Neural cell (in vitro differentiated cells): Measurements from ENCODE around the gene CRHR1. TPM values are rescaled to one million over a fixed set of nuclear protein-coding genes. Genes with fewer than 3 reads are reported as not detected.

Experiments
- H2AFZ ChIP-seq: fragments of 200-600, 300-800 bp; sonication (generic), shearing (Covaris generic); 2 replicates; pipeline ENCODE4 v1.6.0; 2014; ENCODE audit warnings: low read depth, mild to moderate bottlenecking, antibody characterized with exemption, low read length, moderate library complexity
- H3F3A ChIP-seq: fragments of 200-600 bp; shearing (Covaris generic); 2 replicates; pipeline ENCODE4 v1.6.1; 2016; ENCODE audit warnings: mild to moderate bottlenecking, moderate library complexity, mixed read lengths, antibody characterized with exemption, low read length; ENCODE audit not compliant: insufficient read depth, poor library complexity, severe bottlenecking
- H3K27ac ChIP-seq: fragments of 200-600, 300-800 bp; sonication (generic), shearing (Covaris generic); 2 replicates; pipeline ENCODE4 v1.5.1; 2014; ENCODE audit warnings: mild to moderate bottlenecking, low read length, moderate library complexity
- H3K27me3 ChIP-seq: fragments of 300-800, 200-600 bp; sonication (generic), shearing (Covaris generic); 2 replicates; pipeline ENCODE4 v1.6.0; 2014; ENCODE audit warnings: mild to moderate bottlenecking, low read depth, low read length, moderate library complexity; ENCODE audit not compliant: insufficient read depth
- H3K36me3 ChIP-seq: fragments of 300-800, 200-600 bp; sonication (generic), shearing (Covaris generic); 2 replicates; pipeline ENCODE4 v1.5.1; 2014; ENCODE audit warnings: mild to moderate bottlenecking, antibody characterized with exemption, low read length, moderate library complexity; ENCODE audit not compliant: insufficient read depth
- H3K4me2 ChIP-seq: fragments of 300-800, 200-600 bp; sonication (generic), shearing (Covaris generic); 2 replicates; pipeline ENCODE4 v1.6.0; 2014; ENCODE audit warnings: mild to moderate bottlenecking, low read length
- H3K4me3 ChIP-seq: fragments of 300-800, 200-600 bp; sonication (generic), shearing (Covaris generic); 2 replicates; pipeline ENCODE4 v1.5.1; 2014; ENCODE audit warnings: mild to moderate bottlenecking, low read length, moderate library complexity
- H3K79me2 ChIP-seq: fragments of 200-600 bp; shearing (Covaris generic); replicated peaks from 2 replicates; pipeline ENCODE4 v1.6.0; 2014; ENCODE audit warnings: mild to moderate bottlenecking, low read length, moderate library complexity; ENCODE audit not compliant: insufficient read depth
- H3K9ac ChIP-seq: fragments of 300-800, 200-600 bp; sonication (generic), shearing (Covaris generic); 2 replicates; pipeline ENCODE4 v1.6.1; 2016; ENCODE audit warnings: mild to moderate bottlenecking, low read length, mixed read lengths
- H3K9me2 ChIP-seq: fragments of 200-600 bp; shearing (Covaris generic); 2 replicates; pipeline ENCODE4 v1.6.1; 2016; ENCODE audit warnings: mild to moderate bottlenecking, low read length, mixed read lengths; ENCODE audit not compliant: insufficient read depth
- H3K9me3 ChIP-seq: fragments of 200-600, 300-800 bp; sonication (generic), shearing (Covaris generic); 2 replicates; pipeline ENCODE4 v1.6.1; 2016; ENCODE audit warnings: mild to moderate bottlenecking, mixed run types, low read length, moderate library complexity, mixed read lengths
- H4K20me1 ChIP-seq: fragments of 200-600 bp; shearing (Covaris generic); 2 replicates; pipeline ENCODE4 v1.6.1; 2016; ENCODE audit warnings: mild to moderate bottlenecking, mixed run types; ENCODE audit not compliant: insufficient read depth
- CTCF ChIP-seq: fragments of 450-650 bp; IDR thresholded peaks from 2 replicates; pipeline ENCODE4 v1.5.1; 2014; ENCODE audit warnings: antibody characterized with exemption, mild to moderate bottlenecking, moderate library complexity; ENCODE audit not compliant: poor library complexity, severe bottlenecking
- EP300 ChIP-seq: fragments of 450-650 bp; conservative IDR thresholded peaks from 2 replicates; pipeline ENCODE4 v1.6.1; 2014; ENCODE audit warnings: antibody characterized with exemption, mild to moderate bottlenecking, moderate library complexity; ENCODE audit not compliant: poor library complexity, severe bottlenecking
- EZH2 ChIP-seq: fragments of 200-600, 300-800 bp; shearing (Covaris generic), sonication (generic); IDR thresholded peaks from 2 replicates; pipeline ENCODE4 v1.6.1; 2014; ENCODE audit warnings: antibody characterized with exemption, low read length, borderline replicate concordance, mild to moderate bottlenecking; ENCODE audit not compliant: insufficient read depth, poor library complexity, severe bottlenecking
- MXI1 ChIP-seq: fragments of 450-650 bp; conservative IDR thresholded peaks from 2 replicates; pipeline ENCODE4 v1.6.1; 2014; ENCODE audit warnings: antibody characterized with exemption, mild to moderate bottlenecking; ENCODE audit not compliant: poor library complexity, severe bottlenecking
- POLR2AphosphoS5 ChIP-seq: IDR thresholded peaks from 2 replicates; pipeline ENCODE4 v1.6.1; 2012
- RAD21 ChIP-seq: fragments of 450-650 bp; conservative IDR thresholded peaks from 2 replicates; pipeline ENCODE4 v1.6.1; 2014; ENCODE audit warnings: antibody characterized with exemption, mild to moderate bottlenecking, moderate library complexity
- REST ChIP-seq: IDR thresholded peaks from 2 replicates; pipeline ENCODE4 v1.6.1; 2012; ENCODE audit warnings: borderline replicate concordance
- SMC3 ChIP-seq: fragments of 450-650 bp; conservative IDR thresholded peaks from 2 replicates; pipeline ENCODE4 v1.6.1; 2014; ENCODE audit warnings: antibody characterized with exemption, mild to moderate bottlenecking, moderate library complexity; ENCODE audit not compliant: poor library complexity
- TAF1 ChIP-seq: IDR thresholded peaks from 2 replicates; pipeline ENCODE4 v1.6.1; 2012; ENCODE audit warnings: low read depth
- polyA plus RNA-seq: library from polyadenylated mRNA; depleted of rRNA; stranded (reverse); fragments of >200 nt; gene quantifications from 2 replicates; pipeline ENCODE4 v1.2.3, GENCODE V29; 2014

CRHR1 gene
- polyA plus RNA-seq, 1 donor from 2014 or later, result 4.5 TPM

- Histone ChIP-seq H3K79me2 (no peaks in the 10 kb centered on the region), H3K9me2 (no peaks in the 10 kb centered on the region), H3K27ac (no peak overlapping the region), H3K9ac (no peak overlapping the region), H3K36me3 (no peaks in the 10 kb centered on the region), H3K9me3 (no peaks in the 10 kb centered on the region), H3K27me3 (no peaks in the 10 kb centered on the region), H3F3A (no peaks in the 10 kb centered on the region), H2AFZ (no peak overlapping the region), H3K4me3 (no peak overlapping the region), H3K4me2 (no peak overlapping the region), H4K20me1 (no peaks in the 10 kb centered on the region)
- no peak for TF ChIP-seq EP300
- no peak for TF ChIP-seq REST
- no peak for TF ChIP-seq MXI1
- TF ChIP-seq SMC3, result no peak
- TF ChIP-seq POLR2AphosphoS5, result no peak
- no peak for TF ChIP-seq EZH2
These were observed 42.9 kb downstream of the CRHR1 start for GRCh38 chr17:45826919-45827588.

GRCh38 chr17:45828171-45828570 lies 44.1 kb downstream of the CRHR1 start:
- Histone ChIP-seq H3F3A (no peaks in the 10 kb centered on the region), H3K9ac (no peak overlapping the region), H3K4me2 (no peak overlapping the region), H3K36me3 (no peaks in the 10 kb centered on the region), H3K79me2 (no peaks in the 10 kb centered on the region), H3K27me3 (no peaks in the 10 kb centered on the region), H3K27ac (no peak overlapping the region), H3K4me3 (no peak overlapping the region), H3K9me3 (no peaks in the 10 kb centered on the region), H3K9me2 (no peaks in the 10 kb centered on the region), H2AFZ (no peak overlapping the region), H4K20me1 (no peaks in the 10 kb centered on the region)
- TF ChIP-seq POLR2AphosphoS5 (no peak), RAD21 (no peak), MXI1 (no peak), REST (no peak), TAF1 (no peak), EP300 (no peak), CTCF (no peak), EZH2 (no peak), SMC3 (no peak)
